HG03045 (cell line): ENCODE measurements around the gene CRIP2.

ENCODE experiments used
- ATAC-seq: cut with Tn5 transposase; IDR thresholded peaks from one replicate; pipeline ENCODE4 v1.9.1; 2021; ENCODE audit warnings: mild to moderate bottlenecking, moderate library complexity; ENCODE audit not compliant: unreplicated experiment

Gene CRIP2

DNA sequence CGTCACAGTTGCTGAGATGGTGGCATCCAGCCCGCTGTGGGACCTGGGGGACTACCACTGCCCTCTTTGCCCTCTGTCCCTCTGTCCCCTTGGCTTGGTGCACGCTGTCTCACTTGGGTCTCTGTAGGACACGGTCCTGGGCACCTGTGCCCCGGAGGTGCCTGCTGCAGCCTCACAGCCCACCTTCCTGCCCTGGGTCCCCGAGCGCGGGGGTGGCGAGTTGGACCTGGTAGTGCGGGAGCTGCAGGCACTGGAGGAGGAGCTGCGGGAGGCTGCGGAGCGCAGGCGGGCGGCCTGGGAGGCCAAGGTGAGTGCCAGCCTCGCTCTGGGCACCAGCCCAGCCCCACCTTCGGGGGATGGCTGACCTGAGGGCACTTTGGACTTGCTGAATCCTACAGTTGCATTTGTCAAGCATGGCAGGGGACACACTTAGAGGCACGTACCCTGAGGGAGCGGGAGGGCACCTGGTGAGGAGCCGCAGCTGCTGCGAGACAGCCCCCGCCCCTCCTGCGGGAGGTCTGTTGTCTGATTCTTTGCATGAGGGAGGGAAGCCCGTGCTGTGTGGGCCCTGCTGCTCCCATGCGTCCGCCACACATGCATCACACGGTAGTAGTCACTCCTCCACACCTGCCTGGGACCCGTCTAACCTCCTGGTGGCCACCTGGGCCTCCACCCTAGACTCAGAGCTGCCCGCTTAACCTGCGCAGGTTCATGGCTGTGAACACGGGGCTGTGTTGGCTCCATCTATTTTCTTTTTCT, 23.2 kb downstream of the CRIP2 start:
- ATAC-seq: no peak

GRCh38 chr14:105498430-105499255, 24.0 kb downstream of the CRIP2 start:
- ATAC-seq: no peak

DNA sequence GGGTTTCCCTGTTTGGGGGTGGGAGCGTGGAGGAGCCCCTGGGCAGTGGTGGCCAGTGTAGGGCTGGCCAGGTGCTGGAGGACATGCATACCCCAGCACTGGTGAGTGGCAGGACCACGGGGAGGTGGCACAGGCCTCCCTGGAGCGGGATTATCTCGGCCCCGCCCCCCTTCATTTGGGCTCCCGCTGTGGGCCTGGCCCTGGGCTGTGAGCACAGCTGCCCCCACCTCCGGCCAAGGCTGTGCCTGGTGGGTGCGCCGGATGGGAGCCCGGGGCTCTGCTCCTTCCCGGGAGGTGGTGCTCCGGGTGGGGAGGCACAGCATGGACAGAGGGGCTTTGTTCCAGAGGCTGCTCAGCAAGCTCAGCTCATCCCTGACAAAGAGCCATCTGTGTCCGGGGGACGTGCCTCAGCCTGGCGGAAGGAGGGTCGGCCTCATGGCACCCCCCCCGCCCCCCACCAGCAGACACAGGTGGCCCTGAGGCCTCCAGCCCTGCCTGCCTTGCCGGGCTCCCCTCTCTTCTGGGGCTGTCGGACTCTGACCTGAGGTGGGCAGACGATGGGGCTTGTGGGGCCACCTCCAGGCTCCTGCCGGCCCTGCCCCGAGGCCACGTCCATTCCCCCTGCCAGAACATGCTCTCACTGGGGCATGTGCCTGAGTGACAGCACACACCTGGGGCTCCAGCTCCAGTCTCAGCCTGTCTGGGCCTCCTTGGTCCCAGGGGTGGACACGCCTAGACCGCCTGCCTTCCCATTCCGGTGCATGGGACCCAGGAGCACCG, 24.8 kb downstream of the CRIP2 start:
- no peak for ATAC-seq

DNA sequence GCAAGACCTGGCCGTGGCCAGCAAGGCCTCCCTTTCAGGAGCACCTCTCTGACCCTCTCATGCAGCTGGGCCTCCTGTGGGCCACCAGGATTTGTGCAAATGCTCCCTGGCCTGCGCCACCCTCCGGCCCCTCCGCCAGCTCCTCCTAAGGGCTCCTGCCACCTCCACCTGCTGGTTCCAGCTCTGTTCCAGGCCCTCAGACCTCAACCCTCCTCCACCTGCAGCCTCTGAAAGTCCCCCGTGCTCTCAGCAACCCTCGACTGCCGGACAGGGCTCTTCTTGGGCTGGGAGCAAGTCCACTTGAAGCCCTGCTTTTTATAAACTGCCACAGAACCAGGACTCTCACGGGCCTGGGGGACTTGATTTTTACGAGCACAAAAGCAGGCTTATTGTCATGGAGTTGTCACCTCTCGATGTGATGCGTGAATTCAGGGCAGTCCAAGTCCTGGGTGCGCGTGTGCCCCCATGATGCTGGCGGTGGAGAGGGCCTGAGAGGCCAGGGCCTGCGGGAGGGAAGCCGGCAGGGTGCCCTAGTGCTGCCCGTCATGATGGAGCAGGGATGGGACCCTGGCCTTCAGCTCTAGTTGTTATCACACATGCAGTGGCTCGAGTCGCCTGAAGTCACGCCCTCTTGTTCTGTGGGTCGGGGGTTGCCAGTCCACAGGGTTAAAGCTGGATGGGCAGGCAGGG, 25.6 kb downstream of the CRIP2 start:
- ATAC-seq: no peak

- ATAC-seq: no peak
Observed at GRCh38 chr14:105500726-105501101, 26.1 kb downstream of the CRIP2 start.

DNA sequence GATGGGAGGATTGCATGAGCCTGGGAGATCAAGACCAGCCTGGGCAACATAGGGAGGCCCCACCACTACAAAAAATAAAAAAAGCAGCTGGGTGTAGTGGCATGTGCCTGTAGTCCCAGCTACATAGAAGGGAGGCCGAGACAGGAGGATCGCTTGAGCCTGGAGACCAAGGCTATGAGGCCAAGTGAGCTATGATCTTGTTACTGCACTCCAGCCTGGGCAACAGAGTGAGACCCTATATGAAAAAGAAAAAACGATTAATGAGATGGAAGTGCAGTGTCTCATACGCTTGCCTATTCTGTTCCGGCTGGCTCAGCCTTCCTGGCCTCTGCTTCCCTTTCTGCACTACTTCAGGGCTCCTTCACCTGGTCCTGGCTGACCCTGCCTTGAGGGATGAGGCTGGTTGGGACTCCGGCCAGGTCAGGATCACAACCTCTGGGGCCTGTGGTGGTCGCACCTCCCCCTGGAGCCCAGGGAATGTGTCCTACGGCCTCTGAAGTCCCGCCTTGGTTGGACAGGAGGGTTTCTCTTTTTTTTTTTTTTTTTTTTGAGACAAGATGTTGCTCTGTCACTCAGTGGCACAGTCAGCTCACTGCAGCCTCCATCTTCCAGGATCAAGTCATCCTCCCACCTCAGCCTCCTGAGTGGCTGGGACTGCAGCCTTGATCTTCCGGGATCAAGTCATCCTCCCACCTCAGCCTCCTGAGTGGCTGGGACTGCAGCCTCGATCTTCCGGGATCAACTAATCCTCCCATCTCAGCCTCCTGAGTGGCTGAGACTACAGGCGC, 27.1 kb downstream of the CRIP2 start:
- ATAC-seq: no peak

- no peak for ATAC-seq
Observed at GRCh38 chr14:105502446-105503295, 28.1 kb downstream of the CRIP2 start.

- ATAC-seq: no peak
Observed at GRCh38 chr14:105503296-105503640, 28.6 kb downstream of the CRIP2 start.

DNA sequence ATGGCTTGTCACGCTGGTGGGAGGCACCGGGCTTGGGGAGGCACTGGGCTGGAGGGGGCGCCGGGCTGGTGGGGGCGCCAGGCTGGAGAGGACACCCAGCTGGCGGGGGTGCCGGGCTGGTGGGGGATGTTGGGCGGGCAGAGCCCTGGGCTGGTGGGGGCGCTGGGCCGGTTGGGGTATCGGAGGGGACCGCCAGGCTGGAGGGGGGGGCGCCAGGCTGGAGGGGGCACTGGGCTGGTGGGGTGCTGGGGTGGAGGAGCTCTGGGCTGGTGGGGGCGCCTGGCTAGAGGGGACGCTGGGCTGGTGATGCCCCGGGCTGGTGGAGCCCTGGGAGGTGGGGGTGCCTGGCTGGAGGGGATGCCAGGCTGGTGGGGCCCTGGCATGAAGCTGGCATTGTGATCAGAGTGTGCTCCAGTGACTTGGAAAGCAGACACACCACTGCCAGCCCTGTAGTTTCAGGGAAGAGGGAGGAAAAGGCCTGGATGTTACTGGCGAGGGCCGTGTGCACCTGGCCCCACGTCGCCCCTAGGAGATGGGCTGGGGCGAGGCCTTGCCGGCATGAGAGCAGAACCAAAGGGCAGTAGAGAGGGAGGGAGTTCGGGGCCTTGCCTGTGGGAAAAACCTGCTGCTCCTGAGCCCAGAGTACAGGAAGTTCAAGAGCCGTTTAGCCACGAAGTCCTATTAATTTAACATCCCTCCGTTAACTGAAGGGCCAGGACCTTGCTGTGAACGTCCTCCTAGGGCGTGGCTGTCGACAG, 29.5 kb downstream of the CRIP2 start:
- no peak for ATAC-seq

DNA sequence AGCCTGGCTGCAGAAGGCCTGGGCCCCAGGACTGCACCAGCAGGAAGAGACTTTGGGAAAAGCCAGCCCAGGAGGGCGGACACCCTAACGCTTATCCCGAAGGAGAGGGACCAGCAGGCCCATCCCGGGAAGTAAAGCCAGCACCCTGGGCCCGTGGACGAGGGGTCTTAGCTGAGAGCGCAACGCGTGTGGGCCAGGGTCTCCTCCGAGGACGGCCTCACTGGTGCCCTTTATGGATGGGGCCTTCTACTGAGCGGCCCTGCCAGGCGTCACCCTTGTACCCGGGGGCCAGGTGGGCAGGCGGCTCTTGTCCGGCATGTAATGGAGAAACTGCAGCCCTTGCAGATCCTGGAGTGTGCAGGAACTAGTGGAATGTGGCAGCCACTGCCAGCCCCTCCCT, 30.5 kb downstream of the CRIP2 start:
- no peak for ATAC-seq

DNA sequence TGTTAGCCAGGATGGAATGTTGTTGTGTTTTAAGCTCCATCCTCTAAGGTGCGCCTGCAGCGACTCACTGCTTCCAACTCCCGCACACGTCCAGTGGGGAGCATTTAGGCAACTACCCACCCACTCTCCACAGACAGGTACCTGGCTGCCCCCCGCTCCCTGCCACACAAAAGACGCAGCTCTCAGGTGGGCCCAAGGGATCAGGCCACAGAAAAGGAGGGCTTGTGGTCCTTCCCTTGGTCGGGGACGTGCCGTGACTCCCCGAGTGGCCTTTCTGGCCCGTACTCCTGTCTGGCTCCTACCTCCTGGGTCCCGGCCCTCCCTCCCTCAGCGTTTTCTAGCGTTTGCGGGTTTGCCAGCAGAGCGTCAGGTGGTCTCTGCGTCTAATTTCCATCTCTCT, 32.6 kb downstream of the CRIP2 start:
- no peak for ATAC-seq

- ATAC-seq: no peak
Observed at GRCh38 chr14:105508069-105508468, 33.4 kb downstream of the CRIP2 start.

DNA sequence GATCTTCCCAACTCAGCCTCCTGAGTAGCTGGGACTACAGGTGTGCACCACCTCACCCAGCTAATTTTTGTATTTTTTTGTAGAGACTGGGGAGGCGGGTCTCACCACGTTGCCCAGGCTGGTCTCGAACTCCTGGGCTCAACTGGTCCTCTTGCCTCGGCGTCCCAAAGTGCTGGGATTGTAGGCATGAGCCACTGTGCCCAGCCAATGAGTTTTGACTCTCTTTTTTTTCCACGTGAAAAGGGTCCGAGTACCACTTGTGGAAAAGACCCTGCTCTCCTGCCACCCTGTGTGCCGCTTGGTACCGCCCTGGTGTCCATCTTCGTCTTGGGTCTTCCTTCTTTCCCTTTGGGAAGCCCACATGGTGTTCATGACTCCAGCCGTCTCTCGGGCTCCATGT, 34.0 kb downstream of the CRIP2 start:
- ATAC-seq: no peak

GRCh38 chr14:105517096-105517495, 42.5 kb downstream of the CRIP2 start:
- ATAC-seq: no peak

DNA sequence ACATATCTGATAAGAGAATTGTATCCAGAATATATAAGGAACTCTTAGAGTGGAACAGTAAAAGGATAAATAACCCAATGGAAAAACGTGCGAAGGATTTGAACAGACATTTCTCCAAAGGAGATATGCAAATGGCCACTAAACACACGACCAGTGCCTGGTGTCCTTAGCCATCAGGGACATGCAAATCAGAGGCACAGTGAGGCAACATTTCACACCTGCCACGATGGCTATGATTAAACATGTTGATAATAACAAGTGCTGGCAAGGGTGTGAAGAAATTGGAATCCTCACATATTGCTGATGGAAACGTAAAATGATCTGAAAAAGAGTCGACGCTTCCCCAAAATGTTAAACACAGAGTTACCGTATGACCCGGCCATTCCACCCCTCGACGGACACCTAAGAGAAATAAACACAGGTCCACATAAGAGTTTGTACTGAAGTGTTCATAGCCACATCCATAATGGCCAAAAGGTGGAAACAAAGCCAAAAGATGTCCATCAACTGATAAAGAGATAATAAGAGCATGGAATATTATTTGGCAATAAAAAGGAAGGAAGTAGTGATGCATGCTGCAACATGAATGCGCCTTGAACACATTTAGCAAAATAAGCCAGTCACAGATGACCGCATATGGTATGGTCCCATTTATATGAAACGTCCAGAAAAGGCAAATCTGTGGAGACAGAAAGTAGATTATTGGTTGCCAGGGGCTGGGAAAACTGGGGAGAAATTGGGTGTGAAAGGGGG, 45.5 kb downstream of the CRIP2 start:
- ATAC-seq: no peak

DNA sequence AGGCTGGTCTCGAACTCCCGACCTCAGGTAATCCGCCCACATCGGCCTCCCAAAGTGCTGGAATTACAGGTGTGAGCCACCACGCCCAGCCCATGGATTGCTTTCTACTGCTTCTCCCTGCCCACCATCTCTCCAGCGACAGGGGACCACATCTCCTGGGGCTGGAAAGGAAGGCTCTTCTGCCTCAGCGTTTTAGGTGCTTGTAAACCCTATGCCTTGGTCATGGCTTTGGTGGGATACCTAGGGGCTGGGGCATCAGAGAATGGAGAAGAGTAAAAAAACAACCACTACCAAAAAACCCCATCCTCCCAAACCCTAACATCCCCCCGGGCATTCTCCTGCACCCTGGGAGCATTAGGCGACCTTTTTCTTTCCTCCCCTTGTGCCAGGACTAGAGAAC, 50.7 kb downstream of the CRIP2 start:
- ATAC-seq: no peak

GRCh38 chr14:105525861-105526775, 51.5 kb downstream of the CRIP2 start, which contains the start of gene TMEM121:
Gene TMEM121, plus strand, starts transcription at chr14:105526583. Its CDS starts 2,252 bp downstream, at chr14:105528835.
- ATAC-seq: no peak
